Measurements from ENCODE around the gene EPB41.

Gene EPB41

GRCh38 chr1:28883242-28883616 is 31.1 kb upstream of the EPB41 start:
- Histone ChIP-seq H3K4me3 (ENCODE audit: low read depth, low read length) (no peak overlapping the region), H3K36me3 (ENCODE audit: control insufficient read depth in 2 of 2, insufficient read depth in 1 of 2, low read length in 2 of 2) (no peaks in the 10 kb centered on the region), H3K4me1 (ENCODE audit: control insufficient read depth, insufficient read depth, low read length) (peaks cover 6% of the 10 kb centered on the region), H3K9me3 (ENCODE audit: control insufficient read depth, insufficient read depth, low read depth, low read length) (no peaks in the 10 kb centered on the region), H3K27ac (ENCODE audit: extremely low read depth, low read depth, low read length) (no peak overlapping the region)
- CTCF ChIA-PET = interaction anchor here (0.9 to 10.3 kb wide), 5 partner anchors 151 to 323 kb away, joined by 3 to 348 read pairs (median 5); no protein-coding TSS in a partner anchor
- TF ChIP-seq ZIC2 (tag by site-specific recombination; IDR thresholded peaks at IDR 0.05) (peak; percentile 42; the same call in 1 of the 2 replicates), ZNF324 (tag by site-specific recombination; IDR thresholded peaks at IDR 0.05) (no peak)
- POLR2A ChIA-PET = interaction anchor here (2.0 kb wide), 1 partner anchor 31 kb away, joined by 9 read pairs; the partner anchor contains the start of gene EPB41

- Histone ChIP-seq H3K4me1 (ENCODE audit: control insufficient read depth, insufficient read depth, low read length) (peaks cover 6% of the 10 kb centered on the region), H3K36me3 (ENCODE audit: control insufficient read depth in 2 of 2, insufficient read depth in 1 of 2, low read length in 2 of 2) (peaks cover 0 to 4% of the 10 kb centered on the region in 2 experiments; a peak in 1 of 3 replicates), H3K4me3 (ENCODE audit: low read depth, low read length) (no peak overlapping the region), H3K9me3 (ENCODE audit: control insufficient read depth, insufficient read depth, low read depth, low read length) (no peaks in the 10 kb centered on the region), H3K27ac (ENCODE audit: extremely low read depth, low read depth, low read length) (no peak overlapping the region)
- ChIA-PET POLR2A (interaction anchor here (0.6 to 2.0 kb wide), 9 partner anchors 13 to 1395 kb away, joined by 3 to 9 read pairs (median 4); partner anchors contain the start of genes EPB41 and SRSF4), CTCF (interaction anchor here (1.0 to 10.3 kb wide), 4 partner anchors 8 to 323 kb away, joined by 3 to 348 read pairs (median 12); no protein-coding TSS in a partner anchor)
- TF ChIP-seq ZNF544 (tag by site-specific recombination; IDR thresholded peaks at IDR 0.05) (no peak), KLF17 (tag by site-specific recombination; IDR thresholded peaks at IDR 0.05) (no peak), ZNF391 (tag by site-specific recombination; IDR thresholded peaks at IDR 0.05; ENCODE audit: borderline replicate concordance, low read depth) (no peak), ZNF302 (tag by site-specific recombination; IDR thresholded peaks at IDR 0.05; ENCODE audit: low read depth) (no peak)
Measured at GRCh38 chr1:28885472-28885877, 28.9 kb upstream of the EPB41 start.

GRCh38 chr1:28885977-28886730 is 28.2 kb upstream of the EPB41 start:
- H3K36me3 ChIP-seq (ENCODE audit: control insufficient read depth in 2 of 2, insufficient read depth in 1 of 2, low read length in 2 of 2) = peaks cover 0 to 4% of the 10 kb centered on the region in 2 experiments; a peak in 1 of 3 replicates
- no peaks in the 10 kb centered on the region for H3K9me3 ChIP-seq (ENCODE audit: control insufficient read depth, insufficient read depth, low read depth, low read length)
- no peak overlapping the region for H3K4me3 ChIP-seq (ENCODE audit: low read depth, low read length)
- no peak overlapping the region for H3K27ac ChIP-seq (ENCODE audit: extremely low read depth, low read depth, low read length)
- no peak for TF ChIP-seq ZFHX2 (tag by site-specific recombination; conservative IDR thresholded peaks at IDR 0.05)
- TF ChIP-seq ZNF600 (tag by site-specific recombination; IDR thresholded peaks at IDR 0.05) = 0 out of 2 replicates have a peak, but pooled peaks have one; percentile 19
- TF ChIP-seq ZNF580 (tag by site-specific recombination; IDR thresholded peaks at IDR 0.05) = no peak
- TF ChIP-seq ZNF660 (tag by site-specific recombination; IDR thresholded peaks at IDR 0.05) = 0 out of 2 replicates have a peak, but pooled peaks have one; percentile 26
- no peak for TF ChIP-seq ZNF560 (tag by site-specific recombination; IDR thresholded peaks at IDR 0.05; ENCODE audit: borderline replicate concordance)
- no peak for TF ChIP-seq ZNF621 (tag by site-specific recombination; IDR thresholded peaks at IDR 0.05)
- TF ChIP-seq ZNF239 (tag by site-specific recombination; IDR thresholded peaks at IDR 0.05) = no peak
- TF ChIP-seq ZNF549 (tag by site-specific recombination; IDR thresholded peaks at IDR 0.05) = no peak
- TF ChIP-seq HOXC10 (CRISPR knock-in tag; IDR thresholded peaks at IDR 0.05) = no peak
- CTCF ChIA-PET = interaction anchor here (0.6 to 10.3 kb wide), 3 partner anchors 148 to 322 kb away, joined by 3 to 348 read pairs (median 7); no protein-coding TSS in a partner anchor
- H3K4me1 ChIP-seq (ENCODE audit: control insufficient read depth, insufficient read depth, low read length) = peaks cover 6% of the 10 kb centered on the region
- POLR2A ChIA-PET = interaction anchor here (0.7 kb wide), 1 partner anchor 28 kb away, joined by 3 read pairs; the partner anchor contains the start of gene EPB41
